NCI-H2081 treated with DMSO at 0.1 percent for 48 hours (cell line): Measurements from ENCODE around the gene ITGAE.
A peak's percentile ranks its signal among the peaks of the same experiment; 100 is the strongest.
"Not testable (repeated sequence)": the region's sequence is repeated elsewhere in the genome, so short reads cannot be mapped to it uniquely, and the experiment has no call there.

Experiments
- DNase-seq: peaks from one replicate; lab custom pipeline; 2025; lab: John Stamatoyannopoulos, UW

ITGAE gene

DNA sequence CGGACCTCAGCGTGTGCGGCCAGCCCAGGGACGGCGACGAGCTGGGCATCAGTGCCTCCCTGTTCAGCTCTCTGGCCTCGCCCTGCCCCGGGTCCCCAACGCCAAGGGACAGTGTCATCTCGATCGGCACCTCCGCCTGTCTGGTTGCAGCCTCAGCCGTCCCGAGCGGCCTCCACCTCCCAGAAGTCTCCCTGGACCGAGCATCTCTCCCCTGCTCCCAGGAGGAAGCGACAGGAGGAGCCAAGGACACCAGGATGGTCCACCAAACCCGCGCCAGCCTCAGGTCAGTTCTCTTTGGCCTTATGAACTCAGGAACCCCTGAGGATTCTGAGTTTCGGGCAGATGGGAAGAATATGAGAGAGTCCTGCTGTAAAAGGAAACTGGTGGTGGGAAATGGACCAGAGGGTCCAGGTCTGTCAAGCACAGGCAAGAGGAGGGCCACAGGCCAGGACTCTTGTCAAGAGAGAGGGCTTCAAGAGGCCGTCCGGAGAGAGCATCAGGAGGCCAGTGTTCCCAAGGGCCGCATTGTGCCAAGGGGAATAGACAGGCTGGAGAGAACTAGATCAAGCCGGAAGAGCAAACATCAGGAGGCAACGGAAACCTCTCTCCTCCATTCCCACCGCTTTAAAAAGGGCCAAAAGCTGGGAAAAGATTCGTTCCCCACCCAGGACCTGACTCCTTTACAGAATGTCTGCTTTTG lies 76.5 kb downstream of the ITGAE start:
- no peak for DNase-seq

- DNase-seq: peak; percentile 23
Measured at GRCh38 chr17:3723556-3724377, 77.2 kb downstream of the ITGAE start, which contains the start of gene HASPIN. TSS of gene HASPIN (plus strand) at chr17:3723903. CDS start at chr17:3723936, 33 bp downstream.

DNA sequence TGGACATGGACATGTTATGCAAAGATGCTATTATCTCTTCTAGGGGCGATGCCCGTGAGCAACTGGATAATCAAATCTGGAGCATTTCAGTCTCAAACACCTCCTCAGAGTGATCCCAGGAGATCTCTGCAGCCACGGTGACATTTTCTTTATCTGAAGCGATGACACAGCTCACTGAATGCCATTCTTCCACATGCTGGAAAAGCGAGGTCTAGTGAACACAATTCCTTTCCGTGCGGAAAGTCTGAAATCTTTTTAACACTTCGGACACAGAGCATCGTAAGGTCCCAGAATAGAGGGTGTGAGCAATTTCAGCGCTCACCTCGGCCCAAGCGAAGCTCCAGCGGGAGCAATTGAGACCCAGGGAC lies 77.8 kb downstream of the ITGAE start:
- DNase-seq: no peak

DNA sequence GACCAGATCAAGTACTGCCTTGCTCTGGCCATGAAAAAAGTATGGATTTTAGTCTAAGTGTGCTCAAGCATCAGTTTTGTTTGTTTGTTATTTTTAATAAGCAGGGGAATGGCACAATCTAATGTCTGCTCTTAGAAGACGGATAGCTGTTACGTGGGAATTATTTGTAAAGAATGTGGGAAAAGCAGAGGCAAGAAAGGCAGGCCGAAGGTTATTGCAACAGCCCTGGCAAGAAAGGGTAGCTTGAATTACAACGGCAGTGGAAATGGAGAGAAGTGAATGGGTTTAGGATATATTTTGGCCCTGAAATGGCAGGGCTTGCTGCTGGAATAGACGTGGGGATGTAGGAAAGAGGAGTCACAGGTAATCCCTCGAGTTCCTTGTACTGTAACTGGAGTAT lies 78.3 kb downstream of the ITGAE start:
- DNase-seq: no peak

DNA sequence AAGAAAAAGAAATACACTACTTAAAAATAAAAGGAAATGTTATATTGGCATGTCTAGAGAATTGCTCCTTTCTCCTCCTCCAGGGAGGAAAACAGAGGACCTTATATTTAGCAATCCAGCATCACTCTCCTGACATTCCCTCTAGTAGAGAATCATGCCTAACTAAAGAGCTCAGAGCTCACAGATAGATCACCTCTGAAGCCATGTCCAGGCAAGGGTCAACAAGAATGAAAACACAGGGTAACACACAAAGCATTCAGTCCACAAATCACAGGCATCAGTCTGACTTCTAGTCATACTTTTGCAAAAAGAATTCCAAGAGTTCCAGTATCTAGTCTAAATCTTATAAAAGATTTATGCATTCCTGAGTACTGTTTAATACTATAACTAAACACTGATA lies 81.7 kb downstream of the ITGAE start:
- DNase-seq: no peak

- DNase-seq: no peak
Measured at GRCh38 chr17:3718201-3718600, 82.8 kb downstream of the ITGAE start.

DNA sequence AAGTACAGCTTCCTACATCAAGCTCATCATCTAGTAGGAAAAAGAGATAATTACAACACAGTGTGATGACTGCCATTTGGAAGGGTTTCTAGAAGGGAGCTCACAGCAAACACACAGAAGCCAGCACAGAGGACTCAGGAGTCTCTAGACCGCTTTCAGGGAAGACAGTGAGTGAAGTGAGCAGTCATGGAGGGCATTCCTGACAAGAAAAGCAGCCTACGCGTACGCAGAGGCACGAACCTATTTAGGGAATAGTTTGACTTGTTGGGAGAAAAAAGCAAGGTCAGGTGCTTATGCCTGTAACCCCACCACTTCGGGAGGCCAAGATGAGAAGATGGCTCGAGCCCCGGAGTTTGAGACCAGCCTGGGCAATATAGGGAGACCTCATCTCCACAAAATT lies 85.7 kb downstream of the ITGAE start:
- no peak for DNase-seq

GRCh38 chr17:3712811-3713463 lies 88.1 kb downstream of the ITGAE start:
- DNase-seq: no peak

DNA sequence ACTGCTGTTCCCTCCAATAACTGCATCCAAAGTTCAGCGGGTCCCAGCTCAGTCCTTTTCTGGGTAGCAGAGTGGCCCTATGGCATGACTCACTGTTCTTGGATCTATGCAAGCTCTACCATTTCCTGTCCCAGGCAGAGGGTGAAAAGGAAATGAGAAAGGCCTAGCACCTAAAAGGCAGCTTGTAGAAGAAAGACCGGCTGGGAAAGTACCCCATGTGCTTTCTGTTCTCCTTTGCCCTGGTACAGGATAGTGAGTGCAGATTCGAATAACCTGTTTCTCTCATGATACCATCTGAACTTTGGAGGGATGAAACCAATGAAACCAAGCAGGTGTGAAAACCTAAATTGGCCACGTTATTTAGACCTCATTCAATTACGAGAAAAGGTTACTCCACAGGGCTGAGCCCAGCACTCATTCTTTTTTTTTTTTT lies 90.0 kb downstream of the ITGAE start:
- no peak for DNase-seq

GRCh38 chr17:3708366-3708765 lies 92.6 kb downstream of the ITGAE start:
- no peak for DNase-seq

DNA sequence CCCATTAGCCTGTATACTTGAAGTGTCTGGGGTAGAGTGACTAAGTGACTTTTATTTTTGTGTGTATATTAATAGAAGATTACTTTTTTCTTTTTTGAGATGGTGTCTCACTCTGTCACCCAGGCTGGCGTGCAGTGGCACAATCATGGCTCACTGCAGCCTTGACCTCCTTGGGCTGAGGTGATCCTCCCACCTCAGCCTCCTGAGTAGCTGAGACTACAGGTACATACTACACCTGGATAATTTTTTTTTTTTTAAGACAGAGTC lies 95.3 kb downstream of the ITGAE start:
- DNase-seq: not testable (repeated sequence)

- DNase-seq: no peak
Measured at GRCh38 chr17:3704931-3705717, 95.9 kb downstream of the ITGAE start.

GRCh38 chr17:3702041-3702539 lies 98.9 kb downstream of the ITGAE start:
- not testable (repeated sequence) for DNase-seq

- DNase-seq: no peak
Measured at GRCh38 chr17:3699951-3700350, 101.0 kb downstream of the ITGAE start.

DNA sequence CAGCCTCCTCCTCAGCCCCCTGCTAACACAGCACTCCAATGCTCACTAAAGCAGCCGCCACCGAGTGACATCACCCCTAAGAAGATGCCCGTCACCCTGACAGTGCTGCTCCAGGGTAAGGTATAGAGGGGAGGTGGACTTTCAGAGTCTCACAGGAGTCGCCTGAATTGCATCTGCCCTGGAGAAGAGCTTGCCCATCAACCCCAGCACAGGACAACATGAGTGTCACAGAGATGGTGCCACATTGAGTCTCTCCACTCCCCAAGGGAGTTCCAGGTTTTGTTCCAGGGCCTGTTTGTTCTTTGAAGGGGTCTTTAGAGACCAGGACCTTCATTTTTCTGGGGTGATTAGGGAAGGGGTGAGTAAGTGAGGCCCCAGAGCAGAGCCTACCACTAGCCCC lies 102.8 kb downstream of the ITGAE start:
- no peak for DNase-seq

DNA sequence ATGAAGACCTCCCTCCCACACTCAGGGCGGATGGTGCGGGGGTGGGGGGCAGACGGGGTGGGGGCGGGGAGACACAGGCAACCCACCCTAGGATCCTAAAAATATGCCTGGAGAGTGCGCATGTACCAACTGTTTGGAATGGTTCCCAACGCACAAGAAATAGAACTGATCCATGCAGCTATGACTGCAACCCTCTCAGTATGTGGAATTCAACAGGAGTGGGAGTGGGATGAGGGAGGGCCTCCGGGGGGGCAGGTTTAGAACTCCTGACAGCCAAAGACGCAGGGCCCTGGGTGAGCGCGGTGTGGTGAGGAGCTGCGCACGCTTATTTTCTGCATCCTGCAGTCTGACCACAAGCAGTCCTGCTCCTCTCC lies 103.9 kb downstream of the ITGAE start:
- no peak for DNase-seq

DNA sequence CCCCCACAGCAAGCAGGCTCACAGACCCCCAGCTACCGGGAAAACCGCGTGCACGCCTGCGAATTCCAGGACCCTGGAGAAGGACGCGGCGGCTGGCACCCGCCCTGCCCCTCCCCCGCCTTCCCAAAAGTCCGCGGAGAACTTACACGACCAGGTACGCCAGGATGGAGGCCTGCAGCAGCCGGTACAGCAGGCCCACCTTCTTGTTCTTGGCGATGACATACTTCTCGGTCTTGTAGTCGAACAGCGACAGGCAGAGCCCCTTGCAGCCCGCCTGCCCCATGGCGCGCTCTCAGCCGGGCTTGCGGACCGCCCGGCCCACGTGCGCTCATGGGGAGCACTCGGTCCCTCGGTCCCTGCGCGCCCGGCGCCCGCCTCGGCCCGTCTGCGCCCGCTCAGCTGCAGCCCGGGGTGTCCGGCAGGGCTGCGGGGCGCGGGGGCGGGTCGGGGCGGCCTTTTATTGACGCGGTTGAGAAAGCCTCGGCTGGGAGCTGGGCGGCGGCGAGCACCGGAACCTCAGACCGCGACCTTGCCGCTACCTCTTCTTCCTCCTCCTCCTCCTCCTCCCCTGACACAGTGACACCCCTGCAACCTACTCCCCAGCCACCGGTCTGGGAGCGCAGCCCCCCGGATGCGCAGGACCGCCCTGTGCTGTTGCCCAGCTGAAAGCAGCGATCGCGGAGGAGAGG lies 105.1 kb downstream of the ITGAE start, which contains the start of gene P2RX5:
Gene P2RX5, minus strand, starts transcription at position 433 of the 689 bp plus-strand sequence. Its CDS starts 150 bp downstream, at position 283.
- no peak for DNase-seq

GRCh38 chr17:3695129-3695722 lies 105.8 kb downstream of the ITGAE start:
- no peak for DNase-seq

- DNase-seq: no peak
Measured at GRCh38 chr17:3693829-3694231, 107.2 kb downstream of the ITGAE start.

DNA sequence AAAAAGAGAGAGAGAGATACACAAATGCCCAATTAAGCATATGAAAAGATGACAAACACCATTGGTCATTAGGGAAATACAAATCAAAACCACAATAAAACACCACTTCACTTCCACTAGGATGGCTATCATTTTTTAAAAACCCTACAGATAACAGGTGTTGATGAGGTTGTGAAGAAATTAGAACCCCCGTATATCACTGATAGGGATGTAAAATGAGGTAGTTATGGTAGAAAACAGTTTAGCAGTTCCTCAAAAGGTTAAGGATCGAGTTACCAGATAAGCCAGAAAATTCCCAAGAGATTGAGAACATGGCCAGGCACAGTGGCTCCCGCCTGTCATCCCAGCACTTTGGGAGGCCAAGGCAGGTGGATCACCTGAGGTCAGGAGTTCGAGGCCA lies 107.8 kb downstream of the ITGAE start:
- DNase-seq: no peak

- DNase-seq: no peak
Measured at GRCh38 chr17:3692346-3692745, 108.6 kb downstream of the ITGAE start.
